Tibial nerve (tissue), 4 donors: ENCODE data around the gene PINK1. TPM values are rescaled to one million over a fixed set of nuclear protein-coding genes. Genes with fewer than 3 reads are reported as not detected.

Source experiments
- DNase-seq, 2 donors: peaks; one replicate each; pipeline ENCODE4 v3.0.0-alpha.2; 2019; ENCODE audit warnings: low spot score in 2 of 2
- H3K27ac ChIP-seq, 4 donors: fragments of 200-600 bp; sonication (generic) in 3 of 4; one replicate each; pipeline ENCODE4 v1.5.1; 2017 to 2019; ENCODE audit warnings: mild to moderate bottlenecking in 1 of 4
- H3K27me3 ChIP-seq, 2 donors: fragments of 200-600 bp; sonication (generic) in 1 of 2; one replicate each; pipeline versions ENCODE4 v1.5.1 to v1.6.0; 2017 to 2019
- H3K36me3 ChIP-seq, 3 donors: fragments of 200-600 bp; sonication (generic); one replicate each; pipeline ENCODE4 v1.5.1; 2018 to 2019
- H3K4me1 ChIP-seq, 4 donors: fragments of 200-600 bp; sonication (generic) in 3 of 4; one replicate each; pipeline ENCODE4 v1.5.1; 2017 to 2019
- H3K4me3 ChIP-seq, 4 donors: fragments of 200-600 bp; sonication (generic) in 3 of 4; one replicate each; pipeline ENCODE4 v1.5.1; 2017 to 2019; ENCODE audit warnings: mild to moderate bottlenecking in 1 of 4, moderate library complexity in 1 of 4
- H3K9me3 ChIP-seq, 4 donors: fragments of 200-600 bp; sonication (generic) in 3 of 4; one replicate each; pipeline ENCODE4 v1.5.1; 2017 to 2019
- CTCF ChIP-seq, 5 experiments: fragments of 200-600 bp in 3 of 5; fragments of 450-650 bp in 2 of 5; sonication (generic) in 3 of 5; IDR thresholded peaks; one replicate each; pipeline ENCODE4 v1.5.1; 2016 to 2019; ENCODE audit warnings: antibody characterized with exemption in 5 of 5, mild to moderate bottlenecking in 3 of 5, moderate library complexity in 2 of 5
- EP300 ChIP-seq, 2 donors: sonication (generic); formaldehyde crosslinking; IDR thresholded peaks; one replicate each; pipeline ENCODE4 v1.6.1; 2017; ENCODE audit warnings: antibody characterized with exemption in 2 of 2, mild to moderate bottlenecking in 1 of 2
- POLR2A ChIP-seq, 2 donors: fragments of 450-650 bp; IDR thresholded peaks; one replicate each; pipeline ENCODE4 v1.6.1; 2017; ENCODE audit warnings: antibody characterized with exemption in 2 of 2, mild to moderate bottlenecking in 2 of 2, moderate library complexity in 2 of 2
- WGBS, 2 donors: methylation state at CpG; one replicate each; pipeline ENCODE4 v1.1.5; 2018; 5-methylcytosine and 5-hydroxymethylcytosine counted together
- total RNA-seq, 4 donors: library from RNA; depleted of rRNA; stranded (reverse); fragments of >200 nt; gene quantifications; one replicate each; pipeline ENCODE4 v1.1.0, GENCODE V29; 2016

Gene PINK1
- total RNA-seq, 4 donors from 2014 or later: 93.9 to 134 (median 124) TPM

DNA sequence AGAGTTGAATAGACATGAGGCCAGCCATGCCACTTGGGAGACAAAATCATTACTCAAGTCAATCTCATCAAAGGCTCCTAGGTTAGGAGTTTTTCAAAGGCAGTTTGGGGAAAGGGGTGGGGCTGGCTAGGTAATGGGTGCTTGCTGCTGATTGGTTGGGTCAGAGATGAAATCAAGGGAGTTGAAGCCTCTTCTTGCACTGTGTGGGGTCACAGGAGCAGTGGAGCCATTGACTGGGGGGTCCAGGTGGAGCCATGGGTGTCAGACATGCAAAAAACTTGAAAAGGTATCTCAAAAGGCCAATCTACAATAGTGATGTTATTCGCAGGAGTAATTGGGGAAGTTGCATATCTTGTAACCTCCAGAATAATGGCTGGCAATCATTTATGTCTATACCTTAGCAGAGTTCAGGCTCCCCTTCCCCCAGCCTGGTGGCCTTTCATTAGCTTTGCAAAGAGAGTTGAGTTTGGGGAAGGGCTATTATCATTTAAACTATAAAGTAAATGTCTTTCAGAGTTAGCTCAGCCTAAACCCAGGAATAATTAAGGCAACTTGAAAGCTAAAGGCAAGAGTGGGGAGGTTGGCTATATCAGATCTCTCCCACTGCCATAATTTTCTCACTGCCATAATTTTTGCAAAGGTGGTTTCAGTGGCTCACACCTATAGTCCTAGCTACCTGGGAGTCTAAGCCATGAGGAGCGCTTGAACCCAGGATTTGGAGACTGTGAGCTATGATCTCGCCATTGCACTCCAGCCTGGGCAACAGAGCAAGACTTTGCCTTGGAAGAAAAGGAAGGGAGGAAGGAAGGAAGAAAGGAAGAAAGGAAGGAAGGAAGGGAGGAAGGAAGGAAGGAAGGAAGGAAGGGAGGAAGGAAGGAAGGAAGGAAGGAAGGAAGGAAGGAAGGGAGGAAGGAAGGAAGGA is 7.8 kb upstream of the PINK1 start:
- TF ChIP-seq POLR2A (IDR thresholded peaks at IDR 0.05) (no peak), EP300 (IDR thresholded peaks at IDR 0.05) (no peak), CTCF (IDR thresholded peaks at IDR 0.05) (no peak)
- no peaks in the 10 kb centered on the region for H3K36me3 ChIP-seq
- no peak overlapping the region for H3K27ac ChIP-seq
- no peak overlapping the region for H3K4me3 ChIP-seq
- peaks cover 0 to 11% of the 10 kb centered on the region in 2 donors for H3K27me3 ChIP-seq
- no peak for DNase-seq
- H3K9me3 ChIP-seq: no peaks in the 10 kb centered on the region
- WGBS, 2 donors: 78 to 82% methylated on average over 3 of the region's 3 CpGs
- no peaks in the 10 kb centered on the region for H3K4me1 ChIP-seq

GRCh38 chr1:20626098-20626427 is 7.2 kb upstream of the PINK1 start:
- 43 to 65% methylated on average over 1 of the region's 1 CpG for WGBS, 2 donors
- Histone ChIP-seq H3K4me3 (no peak overlapping the region), H3K36me3 (no peaks in the 10 kb centered on the region), H3K27ac (no peak overlapping the region), H3K27me3 (peaks cover 0 to 17% of the 10 kb centered on the region in 2 donors), H3K9me3 (no peaks in the 10 kb centered on the region), H3K4me1 (no peaks in the 10 kb centered on the region)
- no peak for DNase-seq
- no peak for TF ChIP-seq CTCF (IDR thresholded peaks at IDR 0.05)
- TF ChIP-seq EP300 (IDR thresholded peaks at IDR 0.05): no peak
- no peak for TF ChIP-seq POLR2A (IDR thresholded peaks at IDR 0.05)

- no peak for TF ChIP-seq CTCF (IDR thresholded peaks at IDR 0.05)
- TF ChIP-seq EP300 (IDR thresholded peaks at IDR 0.05): no peak
- TF ChIP-seq POLR2A (IDR thresholded peaks at IDR 0.05): no peak
- 49 to 58% methylated on average over 1 of the region's 1 CpG for WGBS, 2 donors
- H3K4me3 ChIP-seq: no peak overlapping the region
Observed at GRCh38 chr1:20626524-20626923, 6.7 kb upstream of the PINK1 start.

DNA sequence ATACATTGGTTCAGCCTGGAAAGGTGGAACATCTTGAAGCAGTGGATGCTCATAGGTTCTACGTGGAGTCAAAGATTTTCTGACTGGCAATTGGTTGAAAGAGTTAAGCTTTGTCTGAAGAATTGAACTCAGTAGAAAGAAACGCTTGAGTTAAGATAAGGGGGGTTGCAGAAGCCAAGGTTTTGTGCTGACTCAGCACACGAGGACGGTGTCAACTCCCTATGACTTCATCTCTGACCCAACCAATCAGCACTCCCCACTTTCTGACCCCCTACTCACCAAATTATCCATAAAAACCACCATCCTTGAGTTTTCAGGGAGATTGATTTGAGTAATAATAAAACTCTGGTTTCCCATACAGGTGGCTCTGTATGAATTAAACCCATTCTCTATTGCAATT is 2.5 kb upstream of the PINK1 start:
- WGBS, 2 donors: 31 to 48% methylated on average over 4 of the region's 4 CpGs
- Histone ChIP-seq H3K4me3 (no peak overlapping the region), H3K27me3 (peaks cover 0 to 10% of the 10 kb centered on the region in 2 donors), H3K27ac (no peak overlapping the region), H3K4me1 (peaks cover 0 to 23% (median 12%) of the 10 kb centered on the region in 4 donors), H3K36me3 (no peaks in the 10 kb centered on the region), H3K9me3 (no peaks in the 10 kb centered on the region)
- TF ChIP-seq CTCF (IDR thresholded peaks at IDR 0.05) (no peak), EP300 (IDR thresholded peaks at IDR 0.05) (no peak), POLR2A (IDR thresholded peaks at IDR 0.05) (no peak)
- DNase-seq: no peak

More at GRCh38 chr1:20626524-20626923, 6.7 kb upstream of the PINK1 start:
- H3K4me1 ChIP-seq: no peaks in the 10 kb centered on the region
- no peaks in the 10 kb centered on the region for H3K9me3 ChIP-seq
- H3K36me3 ChIP-seq: no peaks in the 10 kb centered on the region
- DNase-seq: no peak
- H3K27ac ChIP-seq: no peak overlapping the region
- peaks cover 0 to 17% of the 10 kb centered on the region in 2 donors for H3K27me3 ChIP-seq

DNA sequence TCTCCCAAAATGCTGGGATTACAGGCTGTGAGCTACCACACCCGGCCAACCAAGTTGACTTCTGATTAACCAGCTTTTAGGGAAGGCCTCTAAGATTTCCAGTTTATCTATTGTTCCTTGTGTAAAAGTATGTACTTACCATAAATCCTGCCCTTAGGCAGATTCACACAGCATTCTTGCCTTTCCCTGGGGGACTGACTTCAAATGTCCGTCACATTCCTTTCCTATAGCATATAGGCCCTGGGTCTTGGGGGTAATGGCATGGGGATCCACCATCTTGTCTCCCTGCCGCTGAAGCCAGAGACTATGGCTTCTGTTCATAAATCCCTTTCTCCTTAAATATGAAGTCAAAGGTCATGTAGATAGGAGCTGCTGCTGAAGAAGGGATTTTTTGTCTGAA is 872 bp upstream of the PINK1 start:
- Histone ChIP-seq H3K4me3 (no peak overlapping the region), H3K9me3 (no peaks in the 10 kb centered on the region), H3K27me3 (peaks cover 0 to 10% of the 10 kb centered on the region in 2 donors), H3K4me1 (peaks cover 0 to 32% (median 12%) of the 10 kb centered on the region in 4 donors), H3K27ac (no peak overlapping the region), H3K36me3 (peaks cover 0 to 8% (median 0%) of the 10 kb centered on the region in 3 donors)
- whole genome bisulfite sequencing, 2 donors: 74 to 75% methylated on average over 3 of the region's 3 CpGs
- DNase-seq: no peak
- TF ChIP-seq CTCF (IDR thresholded peaks at IDR 0.05): no peak
- no peak for TF ChIP-seq POLR2A (IDR thresholded peaks at IDR 0.05)
- TF ChIP-seq EP300 (IDR thresholded peaks at IDR 0.05): no peak
